22Rv1 (cell line): ENCODE measurements around the gene AGTPBP1.

Experiments used
- CTCF ChIP-seq: fragments of 450-650 bp; IDR thresholded peaks from 2 replicates; pipeline ENCODE4 v1.5.1; 2017; ENCODE audit warnings: mild to moderate bottlenecking
- ZFX ChIP-seq: fragments of 450-650 bp; IDR thresholded peaks from 2 replicates; pipeline ENCODE4 v1.6.1; 2017; ENCODE audit warnings: antibody characterized with exemption, borderline replicate concordance

GRCh38 chr9:85713897-85714296 is 27.9 kb downstream of the AGTPBP1 start:
- no peak for TF ChIP-seq CTCF
- no peak for TF ChIP-seq ZFX
